ENCODE data around the gene CCDC14. TPM values are rescaled to one million over a fixed set of nuclear protein-coding genes. Genes with fewer than 3 reads are reported as not detected.
"Not testable (repeated sequence)": the region's sequence is repeated elsewhere in the genome, so short reads cannot be mapped to it uniquely, and the experiment has no call there.

Gene CCDC14
- total RNA-seq, 1 experiment from 2014 or later, result 62.5 TPM

- not testable (repeated sequence) for H2AK5ac ChIP-seq (ENCODE audit: insufficient read length, low read length); H2BK120ac ChIP-seq (ENCODE audit: low read depth, low read length, poor library complexity, severe bottlenecking); H4K20me1 ChIP-seq (ENCODE audit: control insufficient read depth, insufficient read depth, insufficient read length); H2AFZ ChIP-seq (ENCODE audit: low read length); H3K79me1 ChIP-seq (ENCODE audit: insufficient read depth, low read depth, low read length, poor library complexity, severe bottlenecking); H3K27ac ChIP-seq (ENCODE audit: insufficient read length, low read depth, low read length); H3T11ph ChIP-seq (ENCODE audit: low read length); H3K18ac ChIP-seq (ENCODE audit: insufficient read length, low read depth, low read length); H2BK5ac ChIP-seq (ENCODE audit: insufficient read length, low read length); H3K4me2 ChIP-seq (ENCODE audit: insufficient read depth, insufficient read length, low read length); H3K4ac ChIP-seq (ENCODE audit: low read depth, low read length); H3K23ac ChIP-seq (ENCODE audit: insufficient read length, low read depth, low read length); H3K79me2 ChIP-seq (ENCODE audit: insufficient read depth, low read length); H3K4me1 ChIP-seq (ENCODE audit: insufficient read depth, low read length); H3K27ac Mint-ChIP-seq; H4K5ac ChIP-seq (ENCODE audit: insufficient read length, low read depth, low read length); H3K36me3 Mint-ChIP-seq (ENCODE audit: insufficient read depth in 1 of 3, low read depth in 3 of 3); H4K91ac ChIP-seq (ENCODE audit: insufficient read length, low read depth, low read length); H3K9ac ChIP-seq (ENCODE audit: extremely low read depth, insufficient read length, low read length); H3K23me2 ChIP-seq (ENCODE audit: insufficient read length, low read depth, low read length, poor library complexity, severe bottlenecking); H4K8ac ChIP-seq (replicated peaks; ENCODE audit: insufficient read length, low read depth, low read length); H2BK15ac ChIP-seq (ENCODE audit: low read depth, low read length); H3K9me3 Mint-ChIP-seq; H2BK12ac ChIP-seq (ENCODE audit: insufficient read length, low read depth, low read length); H2BK20ac ChIP-seq (ENCODE audit: low read depth, low read length, poor library complexity, severe bottlenecking); H3K27me3 ChIP-seq (ENCODE audit: insufficient read depth, low read length); H3K9me3 ChIP-seq (ENCODE audit: control insufficient read depth, low read depth, low read length); H3K56ac ChIP-seq (ENCODE audit: insufficient read length, low read depth, low read length); H3K14ac ChIP-seq (ENCODE audit: insufficient read depth, low read length); H3K4me3 Mint-ChIP-seq
- WGBS (ENCODE audit: extremely low coverage, insufficient read length, low lambda C conversion rate), result no CpG with 5 or more reads among the region's 4 CpGs
- DNase-seq, result peak; percentile 31
- Mint-ChIP-seq H3K4me1 (peaks cover 9 to 15% of the 10 kb centered on the region in 2 experiments), H3K27me3 (ENCODE audit: low read depth) (peaks cover 40% of the 10 kb centered on the region)
- 0 out of 3 replicates have a peak, but pooled peaks have one; percentile 12 for TF ChIP-seq CTCF (conservative IDR thresholded peaks at IDR 0.05)
These were observed 20.3 kb upstream of the CCDC14 start for GRCh38 chr3:123981317-123981716.

Data from H9 (cell line).